Measurements from ENCODE around the gene CNOT6.

CNOT6 gene

DNA sequence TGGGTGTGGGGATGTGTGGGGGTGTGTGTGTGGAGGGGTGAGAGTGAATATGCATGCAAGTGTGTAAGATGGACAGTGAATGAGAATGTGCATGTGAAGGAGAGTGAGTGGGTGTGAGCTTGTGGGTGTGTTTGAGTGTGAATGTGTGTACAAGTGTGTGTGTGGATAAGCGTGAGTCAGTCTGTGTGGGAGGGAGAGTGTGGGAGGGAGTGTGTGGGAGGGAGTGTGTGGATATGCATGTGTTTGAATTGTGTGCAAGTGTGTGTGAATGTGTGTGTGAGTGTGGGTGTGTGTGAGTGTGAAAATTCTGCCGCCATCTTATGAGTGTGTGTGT, 100.8 kb downstream of the CNOT6 start:
- in situ Hi-C loops (cut with MboI; ENCODE audit: low pct_unique_long_range_greater_than_20kb, low sequenced_read_pairs): no loop called here

DNA sequence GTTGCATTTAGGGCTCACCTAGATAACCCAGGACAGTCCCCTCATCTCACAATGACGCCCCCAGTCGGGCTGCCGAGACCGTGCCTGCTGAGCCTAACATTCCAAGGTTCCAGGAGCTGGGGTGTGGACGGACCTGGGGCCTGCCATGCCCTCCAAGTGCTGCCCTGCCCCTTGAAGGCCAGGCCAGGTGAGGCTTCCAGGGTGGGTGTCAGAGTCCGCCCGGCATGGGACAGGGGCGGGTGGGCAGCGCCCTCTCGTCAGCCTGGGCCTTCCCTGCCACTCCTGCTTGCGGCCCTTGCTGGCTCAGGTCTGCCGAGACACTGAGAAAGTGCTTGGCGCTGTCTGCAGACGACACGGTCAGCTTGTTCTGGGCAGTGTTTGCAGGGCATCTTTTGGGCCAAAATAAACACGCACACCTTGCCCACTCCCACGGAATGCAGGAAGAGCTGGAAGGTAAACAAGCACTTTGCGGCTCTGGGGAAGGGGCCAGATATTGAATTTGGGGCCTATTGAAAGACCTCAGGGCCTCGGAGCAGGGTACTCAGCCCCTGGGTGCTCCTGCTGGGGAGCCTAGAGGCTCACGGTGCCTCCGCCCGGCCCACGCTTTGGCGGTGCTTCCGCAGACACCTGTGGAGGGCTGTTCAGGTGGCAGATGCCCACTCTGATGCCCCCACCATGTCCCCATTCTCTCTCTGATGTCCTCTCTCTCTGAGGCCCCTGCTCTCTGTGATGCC, 101.4 kb downstream of the CNOT6 start:
- DNase-seq: no peak
- in situ Hi-C loops (cut with MboI; ENCODE audit: low pct_unique_long_range_greater_than_20kb, low sequenced_read_pairs): no loop called here

More for the DNA sequence above, 100.8 kb downstream of the CNOT6 start:
- no peak for DNase-seq

DNA sequence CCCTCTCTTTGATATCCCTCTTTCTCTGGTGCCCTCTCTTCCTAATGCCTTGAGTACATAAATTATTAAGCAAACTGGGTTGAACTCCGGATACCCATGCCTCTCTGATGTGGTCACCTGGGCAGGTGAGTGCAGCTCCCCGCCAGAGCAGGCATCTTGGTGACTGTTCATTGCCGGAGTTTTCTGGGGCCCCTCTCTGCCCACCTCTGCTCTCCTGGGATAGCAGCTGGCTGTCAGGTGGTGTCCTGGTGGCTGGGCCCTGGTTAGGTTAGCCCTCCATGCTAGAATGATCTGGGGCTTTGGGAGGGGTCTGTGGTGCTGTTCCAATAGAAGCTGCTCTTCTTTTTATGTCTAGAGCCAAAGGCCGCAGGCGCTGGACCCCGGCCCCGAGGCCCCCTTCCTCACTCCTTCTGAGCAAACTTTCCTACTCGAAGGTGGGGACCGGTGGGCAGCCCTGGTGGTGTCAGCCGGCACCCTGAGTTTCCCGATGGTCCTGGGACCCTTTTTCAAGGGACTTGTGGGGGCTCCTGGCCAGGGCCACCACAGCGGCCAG, 102.0 kb downstream of the CNOT6 start:
- in situ Hi-C loops (cut with MboI; ENCODE audit: low pct_unique_long_range_greater_than_20kb, low sequenced_read_pairs): no loop called here

DNA sequence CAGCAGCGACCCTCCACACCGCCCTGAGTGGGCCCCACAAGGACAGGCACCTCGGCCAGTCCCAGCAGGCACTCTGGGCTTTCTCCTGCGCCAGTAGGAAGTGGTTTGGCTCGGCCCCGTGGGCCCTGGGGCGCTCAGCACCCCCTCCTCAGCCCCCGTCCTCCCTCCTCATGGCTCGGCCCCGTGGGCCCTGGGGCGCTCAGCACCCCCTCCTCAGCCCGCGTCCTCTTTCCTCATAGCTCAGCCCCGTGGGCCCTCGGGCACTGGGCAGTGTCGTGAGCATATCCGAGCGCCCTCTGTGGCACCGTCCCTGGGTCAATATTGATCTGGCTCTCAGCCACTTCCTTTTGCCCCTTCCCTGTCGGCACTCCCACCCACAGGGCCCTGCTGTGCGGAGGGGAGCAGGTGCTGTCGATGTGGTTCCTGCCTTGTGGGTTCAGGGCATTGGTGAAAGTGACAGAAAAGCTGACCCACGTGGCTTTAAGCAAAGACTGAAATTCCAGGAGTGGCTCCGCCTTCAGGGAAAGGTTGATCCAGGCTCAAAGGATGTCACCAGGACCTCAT, 102.6 kb downstream of the CNOT6 start:
- in situ Hi-C loops (cut with MboI; ENCODE audit: low pct_unique_long_range_greater_than_20kb, low sequenced_read_pairs): no loop called here
- no peak for DNase-seq

More for the DNA sequence above, 102.0 kb downstream of the CNOT6 start:
- DNase-seq: no peak

DNA sequence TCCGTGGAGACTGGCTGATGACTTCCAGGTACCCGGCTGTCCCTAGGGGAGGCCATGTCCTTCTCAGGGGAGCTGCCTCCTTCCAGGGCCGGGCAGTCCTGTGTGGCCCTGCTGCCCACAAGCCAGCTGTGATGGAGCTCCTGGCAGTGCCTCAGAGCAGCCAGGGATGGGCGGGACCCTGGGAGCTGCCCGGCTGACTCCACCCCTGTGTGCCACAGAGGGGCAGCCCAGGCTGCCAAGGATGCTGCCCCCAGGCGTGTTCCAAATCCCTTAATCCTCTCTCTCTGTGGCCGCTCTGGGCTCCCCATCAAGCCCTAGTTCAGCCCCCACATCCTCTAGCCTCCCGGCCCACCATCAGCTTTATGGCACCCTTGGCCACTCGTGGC, 104.1 kb downstream of the CNOT6 start:
- in situ Hi-C loops (cut with MboI; ENCODE audit: low pct_unique_long_range_greater_than_20kb, low sequenced_read_pairs): no loop called here
- DNase-seq: no peak

DNA sequence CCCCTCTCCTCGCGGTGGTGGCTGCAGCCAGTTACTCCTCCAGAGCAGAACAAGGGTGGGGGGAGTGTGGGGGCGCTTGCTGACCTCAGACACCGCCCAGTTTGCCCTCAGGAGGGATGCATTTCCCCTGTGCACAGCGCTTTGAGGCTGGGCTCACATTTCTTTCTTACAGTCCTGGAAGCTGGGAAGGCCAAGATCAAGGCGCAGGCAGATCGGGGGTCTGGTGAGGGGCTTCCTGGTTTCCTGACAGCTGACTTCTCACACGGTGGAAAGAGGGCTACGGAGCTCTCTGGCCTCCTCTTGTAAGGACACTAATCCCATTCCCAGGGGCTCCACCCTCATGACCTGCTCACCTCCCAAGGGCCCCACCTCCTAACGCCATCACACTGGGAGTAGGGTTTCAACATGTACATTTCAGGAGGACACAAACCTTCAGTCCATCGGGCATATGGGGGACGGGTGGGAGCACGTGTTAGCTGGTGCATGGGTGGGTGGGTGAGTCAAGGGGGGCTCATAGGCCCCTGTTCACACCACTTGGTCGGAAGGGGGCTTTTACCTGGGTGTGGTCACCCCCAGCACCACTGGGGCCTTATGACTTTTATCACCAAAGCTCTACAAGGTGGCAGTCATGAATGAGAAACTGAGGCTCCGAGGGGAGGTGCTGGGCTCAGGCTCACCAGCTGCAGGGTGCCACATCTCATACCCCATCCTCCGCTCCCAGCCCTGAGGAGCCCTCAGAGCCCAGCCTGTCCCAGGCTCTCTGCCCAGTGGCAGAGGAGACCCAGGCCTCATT, 104.8 kb downstream of the CNOT6 start:
- in situ Hi-C loops (cut with MboI; ENCODE audit: low pct_unique_long_range_greater_than_20kb, low sequenced_read_pairs): no loop called here
- no peak for DNase-seq

DNA sequence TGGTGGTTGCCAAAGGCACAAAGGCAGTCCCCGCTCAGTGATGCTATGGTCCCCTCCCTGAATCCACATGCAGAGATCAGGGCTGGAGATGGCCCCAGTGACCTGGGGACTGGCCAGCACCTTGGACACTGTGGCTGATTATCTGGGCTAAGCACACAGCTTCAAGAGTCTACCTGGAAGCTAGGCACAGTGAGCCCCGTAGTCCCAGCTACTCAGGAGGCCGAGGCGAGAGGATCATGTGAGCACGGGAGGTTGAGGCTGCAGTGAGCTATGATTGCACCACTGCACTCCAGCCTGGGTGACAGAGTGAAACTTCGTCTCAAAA, 105.4 kb downstream of the CNOT6 start:
- DNase-seq: no peak
- in situ Hi-C loops (cut with MboI; ENCODE audit: low pct_unique_long_range_greater_than_20kb, low sequenced_read_pairs): no loop called here

DNA sequence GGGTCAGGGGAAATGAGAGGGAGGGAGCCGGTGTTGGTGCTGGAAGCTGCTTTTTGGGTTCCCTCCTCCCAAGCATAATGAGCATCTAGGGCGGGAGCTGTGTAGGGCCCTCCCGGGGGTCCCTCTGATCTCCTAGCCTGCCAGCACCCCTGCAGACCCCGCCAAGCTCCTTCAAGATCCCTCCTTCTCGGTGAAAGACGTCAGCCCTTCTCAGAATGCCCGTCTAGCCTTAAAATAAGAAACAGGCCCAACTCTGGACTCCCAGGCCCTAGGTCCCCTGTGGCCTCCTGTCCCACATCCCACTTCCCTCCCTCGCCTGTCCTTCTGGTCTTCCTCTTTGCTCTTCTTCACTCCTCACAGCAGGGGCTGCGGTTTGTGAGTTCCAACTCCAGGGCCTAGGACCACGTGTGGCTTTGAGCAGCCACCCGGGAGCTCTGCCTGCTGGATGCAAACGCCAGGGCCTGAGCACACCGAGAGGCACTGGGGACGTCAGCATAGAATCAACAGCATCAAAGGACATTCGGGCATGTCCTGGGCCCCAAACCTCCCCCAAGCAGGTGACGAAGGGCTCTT, 105.9 kb downstream of the CNOT6 start:
- no peak for DNase-seq
- in situ Hi-C loops (cut with MboI; ENCODE audit: low pct_unique_long_range_greater_than_20kb, low sequenced_read_pairs): no loop called here

DNA sequence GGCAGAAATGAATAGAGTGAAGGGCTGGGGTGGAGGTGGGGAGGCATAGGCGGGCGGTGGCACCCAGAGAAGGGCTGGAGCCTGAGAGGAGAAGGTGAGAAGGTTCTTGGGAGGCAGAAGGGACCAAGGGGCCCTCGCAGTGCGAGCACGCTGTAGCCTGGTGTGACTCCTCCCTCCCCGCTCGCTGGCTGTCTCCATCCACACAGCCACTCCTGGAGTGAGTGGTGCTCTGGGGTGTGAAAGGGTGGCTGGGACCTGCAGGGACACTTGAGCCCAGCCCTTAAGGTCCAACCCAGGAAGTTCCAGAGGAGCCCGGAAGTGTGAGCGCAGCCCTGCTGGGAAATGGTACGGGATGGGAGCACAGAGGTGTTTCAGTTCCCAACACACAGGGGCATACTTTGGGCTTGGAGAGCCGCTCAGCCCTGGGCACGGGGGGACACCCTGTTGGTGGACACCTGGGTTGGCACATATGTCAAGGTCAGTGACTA, 106.4 kb downstream of the CNOT6 start:
- DNase-seq: no peak
- in situ Hi-C loops (cut with MboI; ENCODE audit: low pct_unique_long_range_greater_than_20kb, low sequenced_read_pairs): no loop called here

DNA sequence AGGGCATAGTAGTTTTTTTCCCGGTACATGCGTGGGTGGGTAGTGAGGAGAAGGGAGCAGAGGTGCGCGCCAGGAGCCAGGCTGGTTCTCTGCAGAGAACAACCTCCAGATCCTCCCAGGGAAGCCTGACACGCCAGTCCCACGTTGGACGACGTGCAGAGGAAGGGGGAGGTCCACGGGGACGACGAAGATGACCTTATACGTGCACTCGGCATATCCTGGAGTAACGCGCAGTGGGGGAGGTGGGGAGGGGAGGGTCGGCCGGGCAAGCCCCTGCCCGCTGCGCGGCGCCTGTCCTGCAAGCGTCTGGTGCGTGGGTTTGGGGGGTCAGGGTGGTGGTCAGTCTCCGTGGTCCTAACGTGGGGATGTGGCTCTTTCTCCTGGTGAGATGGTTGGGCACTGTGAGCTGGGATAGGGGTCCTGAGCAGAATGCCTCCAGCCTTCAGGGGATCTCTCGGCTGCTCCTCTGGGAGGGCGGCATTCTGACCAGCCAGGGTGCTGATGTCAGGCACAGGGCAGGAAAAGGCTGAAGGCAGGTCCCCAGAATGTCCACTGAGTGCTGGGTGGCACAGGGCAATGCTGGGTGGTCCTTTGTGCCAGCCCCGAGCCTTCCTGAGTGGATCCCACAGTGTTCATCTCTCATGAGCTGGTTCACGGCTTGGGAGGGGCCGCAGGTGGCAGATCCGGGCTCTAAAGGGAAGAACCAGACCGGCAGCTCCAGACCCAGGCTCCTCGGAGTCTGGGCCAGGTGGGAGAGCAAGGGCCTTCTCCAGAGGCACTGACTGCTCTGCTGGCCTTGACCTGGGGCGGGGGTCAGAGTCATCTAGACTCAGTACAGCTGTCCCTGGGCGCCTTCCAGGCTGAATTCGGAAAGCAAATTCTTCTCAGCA, 107.7 kb downstream of the CNOT6 start:
- no peak for DNase-seq
- in situ Hi-C loops (cut with MboI; ENCODE audit: low pct_unique_long_range_greater_than_20kb, low sequenced_read_pairs): no loop called here

DNA sequence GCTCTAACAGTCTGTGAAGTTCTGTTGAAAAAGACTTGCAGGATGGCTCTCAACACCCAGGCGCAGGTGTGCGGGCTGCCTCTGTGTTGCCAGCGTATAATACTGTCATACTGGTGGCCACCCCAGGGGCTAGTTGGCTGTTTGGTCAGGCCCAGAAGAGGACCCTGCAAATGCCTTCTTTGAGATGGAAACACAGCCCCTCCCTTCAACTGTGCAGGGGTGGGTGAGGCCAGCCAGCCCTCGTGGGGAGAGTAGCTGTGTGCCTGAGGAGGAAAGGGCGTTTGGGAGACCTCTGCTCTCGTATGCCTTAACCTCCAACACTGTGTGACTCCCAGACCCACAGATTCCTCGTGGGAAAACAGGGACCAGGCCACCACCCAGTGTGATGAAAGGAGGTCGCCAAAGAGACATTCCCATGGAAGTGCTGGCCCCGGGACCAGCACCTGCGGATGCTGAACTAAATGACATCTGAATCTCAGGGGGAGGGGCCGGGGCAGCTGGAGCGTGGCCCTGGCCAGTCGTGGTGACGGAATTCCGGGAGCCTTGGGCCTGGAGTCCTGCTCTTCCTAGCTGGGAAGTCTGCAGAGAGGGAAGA, 108.4 kb downstream of the CNOT6 start:
- in situ Hi-C loops (cut with MboI; ENCODE audit: low pct_unique_long_range_greater_than_20kb, low sequenced_read_pairs): no loop called here
- no peak for DNase-seq

DNA sequence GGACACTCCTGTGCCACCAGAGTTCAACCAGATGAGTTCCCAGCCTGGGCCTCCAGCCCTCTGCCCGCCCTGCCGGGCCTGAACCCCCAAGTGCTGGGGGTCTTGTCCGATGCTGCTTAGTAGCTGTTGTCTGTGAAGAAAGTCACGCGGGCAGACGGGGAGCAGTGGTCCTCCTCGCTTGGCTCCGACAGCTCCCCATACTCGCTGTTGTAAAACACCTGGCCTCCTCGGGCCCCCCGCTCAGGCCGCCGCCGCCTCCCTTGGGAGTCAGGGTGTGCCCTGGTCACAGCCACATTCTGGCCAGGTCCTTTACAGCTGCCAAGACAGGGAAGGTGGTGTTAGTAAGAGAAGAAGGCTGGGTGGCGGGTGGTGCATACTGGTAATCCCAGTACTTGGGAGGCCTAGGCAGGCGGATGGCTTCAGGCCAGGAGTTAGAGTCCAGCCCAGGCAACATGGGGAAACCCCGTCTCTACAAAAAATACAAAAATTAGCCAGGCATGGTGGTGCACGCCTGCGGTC, 109.0 kb downstream of the CNOT6 start:
- DNase-seq: no peak
- in situ Hi-C loops (cut with MboI; ENCODE audit: low pct_unique_long_range_greater_than_20kb, low sequenced_read_pairs): no loop called here

DNA sequence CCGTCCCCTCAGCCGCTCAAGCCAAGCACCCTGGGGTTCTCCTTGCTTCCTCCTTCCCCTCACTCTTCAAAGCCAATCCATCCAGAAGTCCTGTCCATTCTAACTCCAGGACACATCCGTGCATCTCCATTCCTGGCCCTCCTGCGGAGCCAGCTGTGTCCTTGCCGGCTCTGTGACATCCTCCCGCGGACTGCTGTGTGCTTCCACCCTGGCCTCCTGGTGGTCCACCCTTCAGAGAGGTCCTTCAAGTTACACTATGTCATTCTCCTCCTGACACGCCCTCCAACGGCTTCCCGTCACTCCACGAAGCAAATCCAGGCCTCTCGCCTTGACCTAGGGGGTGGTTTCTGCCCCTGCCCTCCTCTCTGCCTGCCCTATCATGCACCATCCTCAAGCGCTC, 110.1 kb downstream of the CNOT6 start:
- in situ Hi-C loops (cut with MboI; ENCODE audit: low pct_unique_long_range_greater_than_20kb, low sequenced_read_pairs): no loop called here
- no peak for DNase-seq

DNA sequence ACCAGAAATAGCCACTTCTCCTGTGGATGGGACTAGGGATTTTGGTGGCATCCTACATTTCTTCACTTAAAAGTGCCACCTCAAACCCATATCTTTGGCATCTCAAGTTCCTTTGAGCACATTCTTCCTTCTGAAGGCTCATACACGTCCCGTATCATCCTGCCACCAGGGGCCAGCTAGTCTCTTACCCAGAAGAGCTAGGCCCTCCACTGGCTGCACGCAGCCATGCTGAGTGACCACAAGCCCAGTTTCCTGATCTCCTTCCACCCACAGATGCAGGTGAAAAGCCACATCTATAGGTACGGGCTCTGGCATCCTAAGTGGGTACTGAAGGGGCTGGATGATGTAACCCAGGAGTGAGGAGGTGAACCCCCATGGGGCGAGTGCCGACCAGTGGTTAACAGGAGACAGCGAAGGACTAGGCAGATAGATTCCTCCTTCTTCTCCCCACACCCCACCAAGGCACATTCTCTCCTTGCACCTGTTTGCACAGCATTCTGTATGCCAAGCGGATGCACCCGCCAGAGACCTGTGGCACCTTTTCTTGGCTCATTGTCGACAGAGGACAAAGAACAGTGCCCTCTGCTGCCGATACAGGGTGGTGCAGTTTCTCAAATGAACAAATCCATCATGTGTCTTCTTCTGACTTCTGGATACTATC, 111.5 kb downstream of the CNOT6 start:
- DNase-seq: peak; percentile 58
- in situ Hi-C loops (cut with MboI; ENCODE audit: low pct_unique_long_range_greater_than_20kb, low sequenced_read_pairs): no loop called here

DNA sequence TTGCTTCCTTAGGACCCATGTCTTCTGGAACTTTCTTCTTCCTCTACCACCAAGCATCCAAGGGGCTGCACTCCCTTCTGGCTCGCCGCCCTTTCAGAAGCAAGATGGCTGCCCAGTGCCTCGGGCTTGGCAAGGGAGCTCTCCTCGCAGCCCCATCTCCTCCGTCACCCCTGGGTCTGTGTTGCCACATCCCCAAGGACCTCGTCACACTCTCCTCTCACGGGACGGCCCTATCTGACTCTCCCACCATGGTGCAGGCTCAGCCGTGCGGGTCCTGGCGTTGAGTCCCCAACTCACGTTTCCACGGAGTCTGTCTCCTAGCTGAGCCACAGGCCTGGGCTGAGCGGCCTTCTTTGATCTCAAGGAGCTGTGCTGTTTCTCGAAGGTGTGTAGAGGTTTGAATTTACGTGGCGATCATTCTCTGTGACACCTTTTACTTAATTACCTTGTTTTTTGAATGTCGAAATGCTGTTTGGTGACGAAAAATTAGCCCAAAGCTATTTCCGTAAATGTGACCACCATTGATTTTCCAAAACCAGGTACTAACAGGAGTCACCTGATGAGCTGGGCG, 112.1 kb downstream of the CNOT6 start:
- in situ Hi-C loops (cut with MboI; ENCODE audit: low pct_unique_long_range_greater_than_20kb, low sequenced_read_pairs): no loop called here
- DNase-seq: no peak

DNA sequence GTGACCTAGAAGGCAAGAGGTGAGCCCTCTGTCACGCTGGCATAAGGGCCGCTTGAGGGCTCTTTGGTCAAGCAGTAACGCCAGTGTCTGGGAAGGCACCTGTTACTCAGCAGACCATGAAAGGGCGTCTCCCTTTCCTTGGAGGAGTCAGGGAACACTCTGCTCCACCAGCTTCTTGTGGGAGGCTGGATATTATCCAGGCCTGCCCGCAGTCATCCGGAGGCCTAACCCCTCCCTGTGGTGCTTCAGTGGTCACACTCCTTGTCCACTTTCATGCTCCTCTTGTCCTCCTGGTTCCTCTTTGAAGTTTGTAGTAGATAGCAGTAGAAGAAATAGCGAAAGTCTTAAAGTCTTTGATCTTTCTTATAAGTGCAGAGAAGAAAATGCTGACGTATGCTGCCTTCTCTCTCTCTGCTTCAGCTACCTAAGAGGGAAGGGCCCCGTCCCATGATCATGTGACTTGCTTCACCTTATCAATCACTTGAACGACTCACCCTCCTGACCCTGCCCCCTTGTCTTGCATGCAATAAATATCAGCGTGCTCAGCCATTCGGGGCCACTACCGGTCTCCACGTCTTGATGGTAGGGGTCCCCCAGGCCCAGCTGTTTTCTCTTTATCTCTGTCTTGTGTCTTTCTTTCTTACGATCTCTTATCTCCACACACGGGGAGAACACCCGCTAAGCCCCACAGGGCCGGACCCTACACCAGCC, 113.8 kb downstream of the CNOT6 start:
- no peak for DNase-seq
- in situ Hi-C loops (cut with MboI; ENCODE audit: low pct_unique_long_range_greater_than_20kb, low sequenced_read_pairs): no loop called here

All from KBM-7 (cell line).